Motor neuron (in vitro differentiated cells): ENCODE results near the gene HP1BP3. TPM values are rescaled to one million over a fixed set of nuclear protein-coding genes. Genes with fewer than 3 reads are reported as not detected.

Experiments used
- ATAC-seq, 8 experiments: fragments of 200-7000 bp; cut with Tn5 transposase; replicated peaks in 6 of 8; 2 replicates each; pipeline ENCODE4 v1.8.0; 2021; ENCODE audit warnings: mild to moderate bottlenecking in 8 of 8, moderate library complexity in 8 of 8
- H3K27ac ChIP-seq, 2 donors: fragments of 250-450 bp; sonication (Bioruptor Pico); 2 replicates each; pipeline ENCODE4 v1.9.0; 2021; ENCODE audit warnings: antibody characterized with exemption in 2 of 2, mild to moderate bottlenecking in 2 of 2, moderate library complexity in 1 of 2
- H3K4me1 ChIP-seq, 2 donors: fragments of 250-450 bp; sonication (Bioruptor Pico); replicated peaks in 1 of 2; 2 replicates each; pipeline ENCODE4 v1.6.1; 2021; ENCODE audit warnings: antibody characterized with exemption in 2 of 2, mild to moderate bottlenecking in 2 of 2, moderate library complexity in 1 of 2
- H3K4me3 ChIP-seq, 5 donors: fragments of 250-450 bp; sonication (Bioruptor Pico); 2 replicates each; pipeline ENCODE4 v1.9.0; 2021; ENCODE audit warnings: antibody characterized with exemption in 5 of 5, mild to moderate bottlenecking in 5 of 5, moderate library complexity in 4 of 5
- WGBS, 10 experiments: fragments of 450-650 bp; shearing (Covaris generic); methylation state at CpG; one replicate each; pipeline ENCODE4 v1.0.0; 2022; 5-methylcytosine and 5-hydroxymethylcytosine counted together
- in situ Hi-C, 9 experiments: fragments of 400-800 bp; cut with MboI; loops; one replicate each; pipeline ENCODE4 v1.15.0; 2021; ENCODE audit warnings: low sequenced_read_pairs in 9 of 9, low pct_unique_long_range_greater_than_20kb in 2 of 9; ENCODE audit not compliant: unreplicated experiment in 9 of 9
- total RNA-seq, 8 experiments: library from RNA; unstranded; fragments of 300-600 nt; gene quantifications; 2 replicates each; pipeline versions ENCODE4 v1.2.3 to v1.2.4, GENCODE V29; 2022

HP1BP3 gene
- total RNA-seq, 8 experiments from 2014 or later, result 90.1 to 328 (median 166) TPM

- H3K4me3 ChIP-seq, result no peak overlapping the region
- ATAC-seq, result no peak
- no peak overlapping the region for H3K27ac ChIP-seq
- in situ Hi-C loops, result no loop called here
- peaks cover 21 to 22% of the 10 kb centered on the region in 2 donors for H3K4me1 ChIP-seq
- WGBS, 10 experiments, result 20 to 87% (median 71%) methylated on average over 1 to 14 of the region's 14 CpGs; no CpG with 5 or more reads in 2 of the 10 experiments
Measured at GRCh38 chr1:20729155-20729931, 57.8 kb downstream of the HP1BP3 start.

- peaks cover 21 to 22% of the 10 kb centered on the region in 2 donors for H3K4me1 ChIP-seq
- no peak overlapping the region for H3K27ac ChIP-seq
- no peak overlapping the region for H3K4me3 ChIP-seq
- in situ Hi-C loops, result no loop called here
- WGBS, 10 experiments, result 34 to 86% (median 75%) methylated on average over 3 to 5 of the region's 9 CpGs; no CpG with 5 or more reads in 4 of the 10 experiments
- no peak for ATAC-seq
Measured at GRCh38 chr1:20728371-20729154, 58.5 kb downstream of the HP1BP3 start.

DNA sequence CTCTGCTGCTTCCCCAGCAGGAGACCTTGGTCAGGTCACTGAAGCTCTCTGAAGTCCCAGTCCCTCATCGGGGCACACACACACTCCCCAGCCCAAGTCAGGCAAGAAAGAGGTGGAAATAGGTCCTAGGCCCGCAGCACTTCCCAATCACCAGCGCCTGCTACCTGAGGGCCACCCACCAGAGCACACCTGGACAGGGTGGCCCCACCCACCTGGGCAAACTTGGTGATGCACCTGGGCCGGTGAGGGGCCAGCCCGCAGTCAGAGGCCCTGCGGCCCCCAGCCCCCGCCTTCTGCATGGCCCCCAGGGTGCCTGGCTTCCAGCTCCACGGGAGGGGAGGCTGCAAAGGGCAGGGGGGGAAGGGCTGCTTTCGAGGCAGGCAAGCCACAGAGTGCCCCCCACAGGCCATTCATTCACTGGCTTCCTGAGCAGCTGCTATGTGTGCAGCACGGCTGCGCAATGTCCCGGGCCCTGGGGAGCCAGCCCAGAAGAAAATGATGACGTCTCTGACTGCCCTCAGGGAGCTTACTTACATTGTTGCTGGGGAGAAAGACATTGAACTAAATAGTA is 59.3 kb downstream of the HP1BP3 start:
- in situ Hi-C loops, result no loop called here
- ATAC-seq, result no peak
- Histone ChIP-seq H3K4me3 (no peak overlapping the region), H3K4me1 (peaks cover 14 to 16% of the 10 kb centered on the region in 2 donors), H3K27ac (no peak overlapping the region)
- WGBS, 10 experiments, result 58% methylated on average over 5 of the region's 13 CpGs; no CpG with 5 or more reads in 9 of the 10 experiments

- in situ Hi-C loops, result no loop called here
- 90 to 100% methylated on average over 3 to 13 of the region's 17 CpGs; no CpG with 5 or more reads in 8 of the 10 experiments for WGBS, 10 experiments
- no peak for ATAC-seq
Measured at GRCh38 chr1:20726932-20727745, 60.0 kb downstream of the HP1BP3 start.

DNA sequence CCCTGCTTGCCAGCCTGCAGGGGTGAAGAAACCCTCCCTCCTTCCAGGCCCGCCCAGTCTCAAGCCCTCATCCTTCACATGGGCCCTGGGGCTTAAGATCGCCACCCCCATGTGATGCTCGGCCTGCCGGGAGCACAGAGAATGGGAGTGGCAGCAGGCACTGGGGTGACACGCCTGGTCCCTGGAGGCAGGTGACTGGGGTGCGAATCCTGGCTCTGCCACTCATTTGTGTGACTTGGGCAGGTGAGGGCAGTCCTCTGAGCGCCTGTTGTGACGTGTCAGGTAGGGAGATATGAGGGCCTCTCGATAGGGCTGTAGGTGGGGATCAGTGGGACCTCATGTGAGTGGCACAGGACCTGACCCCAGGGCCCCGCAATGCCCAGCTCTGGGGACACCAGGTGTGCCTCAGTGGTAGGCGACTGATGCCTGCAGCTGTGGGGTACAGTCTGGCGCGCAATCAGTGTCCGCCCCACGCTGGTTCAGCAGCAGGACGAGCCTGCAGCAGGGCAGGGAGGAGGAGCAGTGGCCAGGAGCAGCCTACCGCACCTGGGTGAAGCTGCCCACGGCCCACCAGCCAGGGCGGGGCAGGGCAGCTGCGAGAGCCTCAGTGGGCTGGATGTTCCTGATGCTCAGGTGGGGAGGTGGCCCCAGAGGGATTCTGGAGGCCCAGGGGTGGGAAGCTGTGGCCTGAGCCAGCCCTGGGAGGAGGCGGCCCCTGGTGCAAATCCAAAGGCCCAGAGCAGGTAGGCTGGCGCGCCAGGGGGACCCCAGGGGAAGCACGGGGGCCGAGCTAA is 60.8 kb downstream of the HP1BP3 start:
- in situ Hi-C loops, result no loop called here

More at GRCh38 chr1:20726932-20727745, 60.0 kb downstream of the HP1BP3 start:
- no peak overlapping the region for H3K4me3 ChIP-seq
- H3K27ac ChIP-seq, result no peak overlapping the region
- peaks cover 9 to 11% of the 10 kb centered on the region in 2 donors for H3K4me1 ChIP-seq

GRCh38 chr1:20725189-20726117 is 61.7 kb downstream of the HP1BP3 start:
- WGBS, 10 experiments, result 70 to 100% (median 93%) methylated on average over 1 to 21 of the region's 29 CpGs; no CpG with 5 or more reads in 3 of the 10 experiments
- Histone ChIP-seq H3K4me3 (no peak overlapping the region), H3K4me1 (peaks cover 7 to 8% of the 10 kb centered on the region in 2 donors), H3K27ac (no peak overlapping the region)
- in situ Hi-C loops, result no loop called here
- peak in 7 of 8 experiments; percentile 29 to 64 (median 36) for ATAC-seq

More for the DNA sequence above, 60.8 kb downstream of the HP1BP3 start:
- Histone ChIP-seq H3K4me1 (peaks cover 9 to 11% of the 10 kb centered on the region in 2 donors), H3K27ac (no peak overlapping the region), H3K4me3 (no peak overlapping the region)
- WGBS, 10 experiments, result 78 to 94% (median 93%) methylated on average over 2 to 9 of the region's 25 CpGs; no CpG with 5 or more reads in 6 of the 10 experiments
- ATAC-seq, result no peak

DNA sequence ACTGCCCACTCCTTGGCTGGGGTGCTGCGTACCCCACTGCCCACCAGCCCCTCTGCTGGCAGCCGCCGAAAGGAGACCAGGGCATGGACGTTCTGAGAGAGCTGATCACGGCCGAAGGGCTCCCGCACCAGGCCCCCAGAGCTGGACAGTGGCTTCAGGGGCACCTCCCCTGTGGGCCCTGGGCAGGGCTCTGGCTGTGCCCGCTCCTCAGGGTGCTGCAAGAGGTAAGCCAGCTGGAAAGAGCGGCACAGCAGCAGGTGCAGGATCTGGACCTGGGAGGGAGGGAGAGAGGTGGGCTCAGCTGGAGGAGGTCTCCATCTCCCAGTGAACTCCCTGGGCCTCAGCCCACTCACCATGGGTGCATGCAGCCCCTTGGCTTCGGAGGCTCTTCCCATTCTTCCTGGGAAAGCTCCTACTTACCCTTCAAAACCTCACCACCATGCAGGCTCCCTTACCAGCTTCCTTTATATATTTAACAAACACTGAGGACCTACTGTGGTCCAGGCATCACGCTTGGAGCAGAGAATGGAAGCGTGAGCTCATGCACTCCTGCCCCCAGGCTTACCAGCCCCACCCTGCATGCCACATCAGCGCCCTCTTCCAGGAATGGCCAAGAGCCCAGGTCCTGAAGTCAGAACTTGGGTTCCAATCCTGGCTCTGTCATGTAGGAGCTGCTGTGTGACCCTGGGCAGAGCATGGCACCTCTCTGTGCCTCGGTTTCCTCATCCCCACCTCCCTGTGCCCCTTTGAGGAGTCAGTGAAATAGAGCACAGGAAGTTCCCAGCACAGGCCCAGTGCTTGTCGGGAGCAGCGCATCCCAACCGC is 62.5 kb downstream of the HP1BP3 start:
- Histone ChIP-seq H3K27ac (no peak overlapping the region), H3K4me3 (no peak overlapping the region), H3K4me1 (no peaks in the 10 kb centered on the region)
- WGBS, 10 experiments, result 17 to 100% (median 89%) methylated on average over 1 to 9 of the region's 17 CpGs; no CpG with 5 or more reads in 4 of the 10 experiments
- in situ Hi-C loops, result no loop called here
- ATAC-seq, result peak in 1 of 8 experiments; percentile 11

DNA sequence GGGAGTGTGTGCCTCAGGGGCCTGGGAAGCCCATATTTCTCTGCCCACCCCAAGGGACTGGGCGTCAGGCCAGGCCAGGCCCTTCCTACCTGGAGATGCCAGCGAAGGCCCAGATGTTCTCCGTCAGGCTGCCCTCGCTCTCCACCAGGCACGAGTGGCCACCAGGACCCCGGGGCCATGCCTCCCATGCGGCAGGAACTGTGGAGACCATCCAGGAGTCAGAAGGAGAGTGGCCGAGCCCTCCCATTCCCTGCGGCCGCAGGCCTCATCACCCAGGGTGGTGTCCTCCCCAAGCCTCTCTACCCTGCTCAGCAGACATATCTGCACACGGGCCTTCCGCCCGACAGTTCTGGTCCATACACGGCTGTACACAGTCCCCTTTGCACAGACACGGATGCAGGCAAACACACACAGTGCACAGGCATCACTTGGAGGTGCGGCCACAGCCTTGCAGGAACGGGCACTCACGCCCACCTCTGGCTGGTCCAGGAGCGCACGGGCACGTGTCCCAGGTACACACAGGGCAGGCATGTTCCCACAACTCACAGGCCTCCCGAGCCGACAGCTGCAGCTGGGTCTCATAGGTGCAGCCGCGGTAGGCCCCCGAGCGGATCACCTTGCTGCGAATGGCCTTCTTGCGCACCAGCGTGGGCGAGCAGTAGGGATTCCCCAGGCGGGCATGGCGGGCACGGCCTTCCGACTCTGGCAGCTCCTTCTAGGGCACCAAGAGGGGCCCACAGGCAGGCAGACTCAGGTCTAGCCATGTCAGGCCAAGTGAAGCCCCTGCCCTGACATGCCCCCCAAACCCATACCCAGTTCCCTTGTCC is 63.4 kb downstream of the HP1BP3 start:
- Histone ChIP-seq H3K27ac (no peak overlapping the region), H3K4me3 (no peak overlapping the region), H3K4me1 (no peaks in the 10 kb centered on the region)
- 80 to 100% (median 90%) methylated on average over 1 to 17 of the region's 35 CpGs; no CpG with 5 or more reads in 4 of the 10 experiments for WGBS, 10 experiments
- in situ Hi-C loops, result no loop called here
- ATAC-seq, result no peak

DNA sequence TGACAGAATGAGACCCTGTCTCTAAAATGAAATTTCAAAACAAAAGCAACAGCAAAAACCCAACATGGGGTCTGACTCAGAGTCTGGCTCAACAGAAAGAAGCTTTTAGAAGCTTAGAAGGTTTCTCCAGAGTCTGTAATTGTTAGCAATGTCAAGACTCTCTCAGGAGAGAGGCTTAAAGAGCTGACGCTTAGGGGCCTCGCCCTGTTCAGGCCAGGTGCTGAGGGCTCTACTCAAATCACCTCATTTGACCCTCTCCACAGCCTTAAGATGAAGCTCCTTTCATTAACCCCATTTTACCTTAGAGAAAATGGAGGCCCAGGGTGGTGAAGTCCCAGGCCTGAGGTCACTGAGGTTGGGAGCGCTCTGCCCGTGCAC is 64.0 kb downstream of the HP1BP3 start:
- ATAC-seq, result no peak
- WGBS, 10 experiments, result 80 to 100% (median 100%) methylated on average over 1 to 4 of the region's 4 CpGs; no CpG with 5 or more reads in 3 of the 10 experiments
- Histone ChIP-seq H3K4me1 (peaks cover 0 to 2% of the 10 kb centered on the region in 2 donors), H3K27ac (no peak overlapping the region), H3K4me3 (no peak overlapping the region)
- in situ Hi-C loops, result no loop called here
